ENCODE data around the gene LRRK1.

Gene LRRK1

GRCh38 chr15:100919481-100920405 lies 586 bp downstream of the LRRK1 start:
- TF ChIP-seq CTCF (IDR thresholded peaks at IDR 0.05) = no peak

- TF ChIP-seq CTCF (IDR thresholded peaks at IDR 0.05) = no peak
These were observed 1.5 kb downstream of the LRRK1 start for GRCh38 chr15:100920516-100921135.

GRCh38 chr15:100922192-100923040 lies 3.3 kb downstream of the LRRK1 start:
- TF ChIP-seq CTCF (IDR thresholded peaks at IDR 0.05) = no peak

DNA sequence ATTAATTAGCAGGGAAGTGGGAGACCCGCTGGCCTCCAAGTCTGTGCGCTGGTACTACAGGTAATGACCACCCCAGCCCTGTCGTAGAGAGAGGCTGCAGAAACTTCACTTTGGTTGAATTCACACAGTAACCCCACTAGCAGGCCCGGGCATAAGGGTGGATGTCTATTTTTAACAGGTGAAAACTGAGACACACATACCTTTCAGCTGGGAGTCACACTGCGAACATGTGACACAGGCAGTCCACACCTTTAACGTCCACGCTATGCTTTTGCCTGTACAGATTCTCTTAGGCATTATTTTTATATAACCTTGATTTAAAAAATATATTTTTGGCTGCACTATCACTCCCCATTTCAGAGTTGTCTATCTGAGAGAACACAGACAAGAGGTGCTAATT lies 3.9 kb downstream of the LRRK1 start:
- no peak for TF ChIP-seq CTCF (IDR thresholded peaks at IDR 0.05)

GRCh38 chr15:100923902-100924301 lies 4.7 kb downstream of the LRRK1 start:
- TF ChIP-seq CTCF (IDR thresholded peaks at IDR 0.05) = no peak

DNA sequence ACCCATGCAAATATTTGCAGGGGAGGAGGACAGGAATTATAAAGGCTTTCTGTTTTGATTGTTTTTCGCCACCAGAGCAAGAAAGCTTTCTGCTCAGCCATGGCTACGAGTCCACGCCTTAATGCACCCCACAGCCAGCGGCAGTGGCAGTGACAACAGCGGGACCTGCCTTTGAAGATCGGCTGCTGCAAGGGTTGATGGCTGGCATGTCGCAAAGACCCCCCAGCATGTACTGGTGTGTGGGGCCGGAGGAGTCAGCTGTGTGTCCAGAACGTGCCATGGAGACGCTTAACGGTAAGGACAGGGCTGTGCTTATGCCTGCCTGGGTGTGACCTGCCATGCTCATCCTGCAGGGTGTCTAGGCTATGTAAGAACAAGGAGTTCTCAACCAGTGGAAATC lies 5.3 kb downstream of the LRRK1 start:
- no peak for TF ChIP-seq CTCF (IDR thresholded peaks at IDR 0.05)

GRCh38 chr15:100925480-100925879 lies 6.3 kb downstream of the LRRK1 start:
- TF ChIP-seq CTCF (IDR thresholded peaks at IDR 0.05) = no peak
